22Rv1 (cell line): ENCODE results near the gene DYRK1A.

ENCODE experiments used
- H3K27ac ChIP-seq: fragments of 450-650 bp; 2 replicates; pipeline ENCODE4 v1.5.1; 2017
- ZFX ChIP-seq: fragments of 450-650 bp; IDR thresholded peaks from 2 replicates; pipeline ENCODE4 v1.6.1; 2017; ENCODE audit warnings: antibody characterized with exemption, borderline replicate concordance
- TF ChIP-seq, protein P1 (sequence below): fragments of 450-650 bp; IDR thresholded peaks from 2 replicates; pipeline ENCODE4 v1.5.1; 2017; ENCODE audit warnings: mild to moderate bottlenecking

Gene DYRK1A

GRCh38 chr21:37575580-37575979 lies 209.0 kb downstream of the DYRK1A start:
- TF ChIP-seq, protein P1, sequence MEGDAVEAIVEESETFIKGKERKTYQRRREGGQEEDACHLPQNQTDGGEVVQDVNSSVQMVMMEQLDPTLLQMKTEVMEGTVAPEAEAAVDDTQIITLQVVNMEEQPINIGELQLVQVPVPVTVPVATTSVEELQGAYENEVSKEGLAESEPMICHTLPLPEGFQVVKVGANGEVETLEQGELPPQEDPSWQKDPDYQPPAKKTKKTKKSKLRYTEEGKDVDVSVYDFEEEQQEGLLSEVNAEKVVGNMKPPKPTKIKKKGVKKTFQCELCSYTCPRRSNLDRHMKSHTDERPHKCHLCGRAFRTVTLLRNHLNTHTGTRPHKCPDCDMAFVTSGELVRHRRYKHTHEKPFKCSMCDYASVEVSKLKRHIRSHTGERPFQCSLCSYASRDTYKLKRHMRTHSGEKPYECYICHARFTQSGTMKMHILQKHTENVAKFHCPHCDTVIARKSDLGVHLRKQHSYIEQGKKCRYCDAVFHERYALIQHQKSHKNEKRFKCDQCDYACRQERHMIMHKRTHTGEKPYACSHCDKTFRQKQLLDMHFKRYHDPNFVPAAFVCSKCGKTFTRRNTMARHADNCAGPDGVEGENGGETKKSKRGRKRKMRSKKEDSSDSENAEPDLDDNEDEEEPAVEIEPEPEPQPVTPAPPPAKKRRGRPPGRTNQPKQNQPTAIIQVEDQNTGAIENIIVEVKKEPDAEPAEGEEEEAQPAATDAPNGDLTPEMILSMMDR, result no peak
- no peak for TF ChIP-seq ZFX
- no peak overlapping the region for H3K27ac ChIP-seq
